LoVo (cell line): ENCODE measurements around the gene MLXIP.
"Not testable (repeated sequence)": the region's sequence is repeated elsewhere in the genome, so short reads cannot be mapped to it uniquely, and the experiment has no call there.

Source experiments
- DNase-seq: peaks from one replicate; pipeline ENCODE4 v3.0.0-alpha.2; 2016; ENCODE audit warnings: low spot score

Gene MLXIP

DNA sequence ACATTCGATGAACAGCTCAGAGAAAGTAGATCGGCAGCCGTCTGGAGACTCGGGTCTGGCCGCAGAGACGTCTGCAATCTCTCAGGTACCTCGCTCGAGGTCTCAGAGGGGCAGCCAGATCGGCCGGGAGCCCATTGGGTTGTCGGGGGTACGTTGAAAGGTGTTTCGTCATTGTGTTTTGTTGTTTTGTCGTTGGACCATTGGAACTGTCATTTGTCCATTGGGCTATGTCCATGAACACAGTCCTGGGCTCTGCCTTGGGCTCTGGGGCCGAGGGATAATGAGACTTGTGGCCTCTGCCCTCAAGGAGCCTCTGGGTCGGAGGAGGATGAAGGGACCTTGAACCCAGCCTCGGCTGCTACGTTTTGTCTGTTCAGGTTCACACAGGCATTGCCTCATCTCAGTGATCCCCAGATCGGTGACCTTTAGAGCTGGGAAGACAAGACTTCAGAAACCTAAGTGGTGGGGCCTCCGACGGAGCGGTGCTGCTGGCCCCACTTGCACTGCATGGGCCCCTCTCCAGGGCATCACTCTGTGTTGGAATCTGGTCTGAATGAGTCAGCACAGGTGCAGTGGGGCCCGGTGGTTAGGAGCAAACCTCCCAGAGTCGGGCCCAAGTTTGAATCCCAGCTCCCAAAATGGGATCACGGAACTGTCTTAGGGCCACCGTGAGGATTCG lies 23.6 kb upstream of the MLXIP start:
- no peak for DNase-seq

DNA sequence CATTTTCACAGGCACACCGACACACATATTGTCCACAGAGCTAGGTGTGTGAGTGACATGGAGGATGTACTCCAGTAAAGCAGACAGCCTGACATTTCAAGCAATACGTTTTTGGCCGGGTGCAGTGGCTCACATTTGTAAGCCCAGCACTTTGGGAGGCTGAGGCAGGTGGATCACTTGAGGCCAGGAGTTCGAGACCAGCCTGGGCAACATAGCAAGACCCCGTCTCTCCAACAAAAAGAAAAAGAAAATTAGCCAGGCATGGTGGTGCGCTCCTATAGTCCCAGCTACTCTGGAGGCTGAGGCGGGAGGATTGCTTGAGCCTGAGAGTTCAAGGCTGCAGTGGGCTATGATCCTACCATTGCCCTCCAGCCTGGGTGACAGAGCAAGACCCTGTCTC lies 22.1 kb upstream of the MLXIP start:
- not testable (repeated sequence) for DNase-seq

DNA sequence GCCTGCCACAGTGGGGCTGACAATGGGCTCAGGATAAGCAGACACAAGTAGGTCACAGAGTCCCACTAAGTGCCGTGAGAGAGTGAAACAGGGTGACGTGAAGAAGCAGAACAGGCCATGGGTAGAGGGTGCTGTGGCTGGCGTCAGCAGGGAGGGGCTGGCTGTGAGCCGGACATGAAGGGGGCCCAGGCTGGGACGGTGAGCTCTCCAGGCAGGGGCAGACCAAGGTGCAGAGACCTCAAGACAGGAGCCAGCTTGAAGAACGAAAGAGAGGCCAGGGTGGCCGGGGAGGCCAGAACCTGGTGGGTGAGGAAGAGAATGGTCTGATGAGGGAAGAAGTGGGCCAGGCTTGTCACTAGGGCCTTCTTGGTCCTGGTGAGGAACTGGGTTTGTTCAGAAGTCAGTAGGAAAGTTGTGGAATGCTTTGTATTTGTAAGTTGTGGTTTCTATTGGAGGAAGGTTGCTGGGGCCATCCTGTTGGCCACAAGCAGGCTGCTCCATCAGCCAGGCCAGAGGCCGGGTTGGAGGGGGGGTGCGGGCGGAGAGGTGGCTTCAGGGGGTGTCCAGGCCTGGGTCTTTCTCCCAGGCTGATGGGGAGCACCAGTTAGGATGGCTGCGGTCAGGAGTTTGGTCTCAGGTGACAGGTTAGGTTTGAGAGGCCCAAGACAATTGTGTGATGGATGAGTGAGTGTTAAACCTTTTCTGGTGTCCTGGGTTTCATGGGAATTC lies 21.4 kb upstream of the MLXIP start:
- no peak for DNase-seq

DNA sequence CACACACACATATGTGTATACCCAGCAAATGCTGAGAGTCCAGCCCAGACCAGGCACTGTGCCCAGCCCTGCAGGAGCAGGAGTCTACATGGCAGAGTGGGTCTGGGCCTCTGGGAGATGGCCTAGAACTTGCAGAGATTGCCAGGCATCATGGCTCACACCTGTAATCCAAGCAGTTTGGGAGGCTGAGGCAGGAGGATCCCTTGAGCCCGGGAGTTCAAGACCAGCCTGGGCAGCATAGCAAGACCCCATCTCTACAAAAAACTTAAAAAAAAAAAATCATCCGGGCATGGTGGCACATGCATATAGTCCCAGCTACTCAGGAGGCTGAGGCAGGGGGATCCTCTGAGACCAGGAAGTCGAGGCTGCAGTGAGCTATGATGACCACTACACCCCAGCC lies 20.8 kb upstream of the MLXIP start:
- DNase-seq, result no peak

DNA sequence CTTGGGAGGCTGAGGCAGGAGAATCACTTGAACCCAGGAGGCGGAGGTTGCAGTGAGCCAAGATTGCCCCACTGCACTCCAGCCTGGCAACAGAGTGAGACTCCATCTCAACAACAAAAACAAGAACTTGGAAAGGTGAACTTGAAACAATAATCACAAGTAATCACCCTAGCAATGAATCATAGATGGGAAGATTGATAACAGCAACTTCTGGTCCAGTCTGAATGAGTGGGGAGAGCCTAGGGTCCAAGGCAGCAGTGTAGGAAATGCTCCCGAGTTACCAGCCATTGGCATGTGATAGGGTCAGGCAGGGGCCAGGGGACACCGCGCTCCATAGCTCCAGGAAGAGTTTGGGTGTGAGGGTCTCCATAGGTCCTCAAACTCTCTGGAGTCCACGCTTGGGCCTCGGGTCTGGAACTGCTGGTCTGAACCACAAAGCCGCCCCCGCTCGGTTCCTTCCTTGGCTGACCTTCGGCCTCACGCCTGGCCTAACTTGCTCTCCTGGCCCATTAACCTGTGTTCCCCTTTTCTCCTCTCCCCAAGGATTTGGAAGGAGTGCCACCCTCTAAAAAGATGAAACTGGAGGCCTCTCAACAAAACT lies 19.9 kb upstream of the MLXIP start:
- DNase-seq, result no peak

DNA sequence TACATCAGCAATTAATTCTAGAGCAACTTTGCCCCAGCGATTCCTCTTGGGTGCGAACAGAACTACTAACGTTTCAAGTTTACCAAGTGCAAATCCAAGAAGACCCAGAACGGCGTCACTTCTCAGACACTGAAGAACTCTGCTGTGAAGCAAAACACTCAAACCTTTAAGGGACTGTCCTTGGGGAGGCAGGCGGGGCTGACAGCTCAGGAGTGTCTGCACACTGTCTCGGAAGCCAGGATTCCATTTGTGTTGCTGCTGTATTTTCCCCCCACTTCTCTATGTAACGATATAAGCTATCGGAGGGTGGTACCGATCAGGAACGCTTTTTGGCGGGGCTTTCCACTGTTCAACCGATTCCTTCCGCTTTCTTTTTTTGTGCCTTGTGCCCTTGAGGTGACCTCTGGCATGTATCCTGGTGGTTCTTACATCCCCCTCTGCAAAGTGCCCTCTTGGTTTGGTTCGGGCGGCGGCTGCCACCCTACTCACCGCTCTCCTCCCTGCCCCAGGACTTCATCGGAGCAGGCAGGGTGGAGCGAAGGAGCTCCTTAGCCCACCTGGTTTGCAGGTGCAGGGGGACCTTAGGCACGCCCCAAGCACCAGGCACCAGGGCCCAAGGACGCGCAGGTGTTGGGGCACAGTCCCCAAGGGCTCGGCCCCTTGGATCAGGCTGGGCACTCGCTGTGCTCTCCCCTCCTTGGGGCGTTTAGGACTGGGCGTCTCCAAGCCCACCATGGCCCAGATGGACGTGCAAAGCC lies 19.2 kb upstream of the MLXIP start:
- no peak for DNase-seq

DNA sequence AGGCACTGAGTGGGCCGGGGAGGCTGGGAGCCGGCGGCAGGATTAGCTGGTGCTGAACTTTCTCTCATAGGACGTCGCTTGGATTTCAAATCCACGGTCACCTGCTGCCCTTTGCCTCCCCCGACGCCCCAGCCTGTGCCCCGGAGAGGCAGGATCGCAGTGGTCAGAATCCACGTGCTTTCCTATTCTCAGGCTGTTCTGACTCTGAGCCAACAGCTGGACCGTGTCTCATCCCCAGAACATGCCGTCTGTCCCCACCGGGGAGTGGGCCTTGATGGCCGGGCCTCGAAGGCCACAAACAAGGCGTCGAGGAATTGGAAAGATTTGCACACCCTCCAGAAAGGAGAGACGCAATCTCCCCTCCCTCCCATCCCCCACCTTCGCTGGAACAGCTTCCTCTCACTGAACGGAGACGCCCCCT lies 18.5 kb upstream of the MLXIP start:
- DNase-seq, result no peak

DNA sequence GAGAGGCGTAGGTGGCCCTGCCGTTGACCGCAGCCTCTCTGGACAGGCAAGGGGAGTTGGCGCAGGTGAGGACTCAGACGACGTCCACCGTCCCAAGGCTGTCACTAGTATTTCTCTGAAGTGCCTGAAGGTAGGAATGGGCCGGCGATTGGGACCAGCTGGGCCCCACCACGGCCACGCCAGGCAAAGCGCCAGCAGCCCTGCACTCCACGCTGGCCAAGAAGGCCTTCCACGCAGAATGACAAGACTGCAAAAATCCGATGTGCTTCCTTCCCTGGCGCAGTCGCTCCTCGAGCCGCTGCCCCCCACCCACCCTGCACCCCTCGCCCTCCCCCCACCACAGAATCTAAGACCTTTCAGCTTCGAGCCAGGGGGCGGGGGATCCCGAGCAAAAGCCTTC lies 17.3 kb upstream of the MLXIP start:
- no peak for DNase-seq

DNA sequence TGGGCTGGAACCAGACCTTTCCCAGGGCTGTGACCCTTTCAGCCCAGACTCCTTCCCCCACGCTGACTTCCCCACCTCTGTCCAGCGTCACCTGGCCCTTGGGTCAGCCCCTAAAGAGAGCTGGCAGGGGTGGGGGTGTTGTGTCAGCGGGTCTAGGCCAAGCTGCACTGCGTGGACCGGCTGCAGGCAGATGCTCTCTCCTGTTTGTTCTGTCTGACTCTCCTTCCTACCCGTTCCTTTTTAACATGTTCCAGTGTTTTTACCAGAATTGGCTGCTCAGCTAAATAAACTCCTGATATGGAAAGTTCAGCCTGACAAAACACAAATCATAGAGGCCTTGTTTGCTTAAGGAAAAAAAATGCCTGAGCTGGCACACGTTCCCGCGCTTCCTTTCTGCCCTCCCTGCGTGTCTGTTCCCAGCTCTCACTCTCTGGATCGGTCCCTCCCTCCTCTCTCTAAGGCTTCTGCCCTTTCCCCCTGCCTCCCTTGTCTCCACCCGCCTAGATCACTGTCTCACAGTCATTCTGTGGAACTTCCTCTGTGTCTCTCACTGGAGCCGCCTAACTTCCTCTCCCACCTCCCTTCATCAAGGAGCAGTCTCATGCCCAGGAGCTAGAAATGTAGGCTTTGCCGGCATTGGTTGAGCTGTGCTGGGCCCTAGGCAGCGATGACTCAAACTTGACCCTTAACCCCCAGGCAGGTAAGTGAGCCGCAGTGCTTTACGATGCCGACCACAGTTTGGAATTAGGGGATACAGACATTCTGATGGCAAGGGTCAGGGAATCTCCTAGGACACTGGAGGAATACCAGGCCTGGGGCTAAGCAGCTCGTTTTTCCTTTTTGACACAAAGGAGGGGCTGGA lies 15.5 kb upstream of the MLXIP start:
- peak; percentile 74 for DNase-seq

DNA sequence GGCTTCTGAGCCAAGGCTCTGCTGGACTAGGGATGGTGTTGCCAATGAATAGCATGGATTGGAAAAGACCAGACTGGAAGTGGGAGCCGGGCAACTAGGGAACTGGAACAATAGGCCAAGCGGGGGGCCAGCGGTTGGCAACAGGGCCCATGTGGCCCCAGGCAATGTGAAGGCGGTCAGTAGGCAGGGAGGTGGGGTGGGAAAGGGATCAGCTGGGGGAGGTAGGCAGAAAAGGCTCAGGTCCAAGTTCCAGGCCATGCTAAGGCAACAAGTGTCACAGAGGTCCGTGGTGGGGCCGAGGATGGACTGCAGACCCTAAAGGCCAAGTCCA lies 14.9 kb upstream of the MLXIP start:
- no peak for DNase-seq

DNA sequence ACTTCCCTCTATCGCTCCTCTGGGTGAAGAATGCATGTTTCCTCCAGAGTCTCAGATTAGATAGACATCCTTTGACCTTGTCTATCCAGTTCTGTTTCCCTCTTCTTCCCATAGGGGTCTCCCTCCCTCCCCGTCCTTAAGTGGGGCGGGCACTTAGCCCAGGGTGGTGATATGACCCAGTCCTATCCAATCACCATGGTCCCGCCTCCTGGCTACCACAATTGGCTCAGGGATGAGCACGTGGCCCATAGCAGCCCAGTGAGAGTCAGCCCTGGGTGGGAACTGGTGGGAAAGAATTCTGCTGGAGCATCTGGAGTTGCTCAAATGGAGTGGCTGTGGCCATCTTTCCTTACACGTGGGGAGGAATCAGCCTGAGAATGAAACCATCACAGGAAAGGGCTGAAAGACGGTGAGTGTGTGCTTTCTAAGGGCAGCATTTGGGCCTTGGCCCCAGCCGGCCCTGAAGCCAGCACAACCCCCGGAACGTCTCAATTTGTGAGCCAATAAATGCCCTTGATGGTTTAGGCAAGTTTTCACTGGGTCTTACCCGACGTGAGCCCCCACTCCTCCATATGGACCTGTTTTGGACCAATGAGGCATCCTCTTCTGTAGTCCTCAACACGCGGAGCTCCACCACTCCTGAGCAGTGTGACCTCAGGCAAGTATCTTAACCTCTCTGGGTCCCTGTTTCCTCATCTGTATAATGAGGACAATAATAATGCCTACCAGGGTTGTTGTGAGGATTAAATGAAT lies 14.4 kb upstream of the MLXIP start:
- peak; percentile 90 for DNase-seq

DNA sequence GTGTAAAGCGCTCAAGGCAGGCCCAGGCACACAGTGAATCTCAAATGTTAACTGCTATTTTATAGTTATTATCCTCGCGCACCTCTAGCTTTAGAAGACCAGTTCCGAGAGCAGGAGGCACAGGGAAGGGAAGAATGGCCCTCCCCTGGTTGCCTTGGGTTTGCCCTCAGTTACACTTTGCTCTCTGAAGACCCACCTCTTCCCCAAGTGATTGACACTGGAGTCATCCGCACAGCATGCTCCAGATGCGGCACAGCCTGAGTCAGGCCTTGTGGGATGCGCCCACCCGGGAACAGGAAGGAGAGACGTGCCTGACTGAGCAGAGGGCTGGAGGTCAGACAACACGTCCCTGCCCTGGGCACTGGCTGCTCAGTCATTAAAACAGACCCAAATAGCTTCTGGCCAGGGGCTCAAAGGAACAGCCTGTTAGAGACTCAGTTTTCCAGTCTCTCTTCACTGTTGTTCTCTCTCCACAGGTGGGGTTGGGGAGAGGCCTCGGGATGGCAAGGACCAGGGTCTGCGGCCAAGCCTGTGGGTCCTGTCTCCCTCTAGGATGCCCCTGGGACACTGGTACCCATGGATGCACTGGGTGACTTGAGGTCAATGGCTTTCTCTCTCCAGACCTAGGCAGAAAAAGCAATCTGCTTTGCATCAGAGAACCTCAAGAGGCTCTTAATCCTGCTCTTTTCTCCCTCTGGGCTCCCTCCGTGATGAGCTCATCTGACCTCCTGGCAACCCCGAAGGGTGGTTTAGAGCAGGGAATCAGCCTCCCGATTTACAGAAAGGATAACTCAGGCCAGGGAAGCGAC lies 13.6 kb upstream of the MLXIP start:
- DNase-seq, result peak; percentile 74

DNA sequence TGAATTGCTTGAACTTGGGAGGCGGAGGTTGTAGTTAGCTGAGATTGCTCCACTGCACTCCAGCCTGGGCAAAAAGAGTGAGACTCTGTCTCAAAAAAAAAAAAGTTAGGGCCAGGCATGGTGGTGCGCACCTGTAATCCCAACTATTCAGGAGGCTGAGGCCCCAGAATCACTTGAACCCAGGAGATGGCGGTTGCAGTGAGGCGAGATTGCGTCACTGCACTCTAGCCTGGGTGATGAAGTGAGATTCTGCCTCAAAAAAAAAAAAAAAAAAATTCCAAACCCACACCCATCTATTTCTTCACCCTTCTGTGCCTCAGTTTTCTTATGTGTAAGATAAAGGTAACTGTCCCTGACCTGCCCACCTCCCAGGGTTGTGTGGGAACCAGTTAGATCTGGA lies 11.0 kb upstream of the MLXIP start:
- DNase-seq, result no peak

DNA sequence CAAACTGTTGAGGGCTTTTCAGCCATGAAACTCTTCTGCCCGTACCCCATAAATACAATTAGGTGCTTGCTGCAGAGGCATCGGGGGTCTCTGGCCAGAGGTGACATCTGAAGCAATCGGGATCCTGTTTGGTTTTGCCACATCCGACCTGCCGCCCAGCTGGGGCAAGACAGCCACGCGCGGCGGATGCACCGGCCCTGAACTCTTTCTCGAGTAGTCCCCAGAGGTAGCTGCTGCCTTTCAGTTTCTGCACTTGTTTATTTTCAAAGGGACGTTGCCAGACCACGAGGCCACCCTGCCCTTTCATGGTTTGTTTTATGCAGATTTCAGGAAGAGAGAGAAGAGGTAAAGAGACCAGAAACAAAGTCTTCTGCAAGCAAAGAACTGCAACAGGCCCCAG lies 10.6 kb upstream of the MLXIP start:
- no peak for DNase-seq

DNA sequence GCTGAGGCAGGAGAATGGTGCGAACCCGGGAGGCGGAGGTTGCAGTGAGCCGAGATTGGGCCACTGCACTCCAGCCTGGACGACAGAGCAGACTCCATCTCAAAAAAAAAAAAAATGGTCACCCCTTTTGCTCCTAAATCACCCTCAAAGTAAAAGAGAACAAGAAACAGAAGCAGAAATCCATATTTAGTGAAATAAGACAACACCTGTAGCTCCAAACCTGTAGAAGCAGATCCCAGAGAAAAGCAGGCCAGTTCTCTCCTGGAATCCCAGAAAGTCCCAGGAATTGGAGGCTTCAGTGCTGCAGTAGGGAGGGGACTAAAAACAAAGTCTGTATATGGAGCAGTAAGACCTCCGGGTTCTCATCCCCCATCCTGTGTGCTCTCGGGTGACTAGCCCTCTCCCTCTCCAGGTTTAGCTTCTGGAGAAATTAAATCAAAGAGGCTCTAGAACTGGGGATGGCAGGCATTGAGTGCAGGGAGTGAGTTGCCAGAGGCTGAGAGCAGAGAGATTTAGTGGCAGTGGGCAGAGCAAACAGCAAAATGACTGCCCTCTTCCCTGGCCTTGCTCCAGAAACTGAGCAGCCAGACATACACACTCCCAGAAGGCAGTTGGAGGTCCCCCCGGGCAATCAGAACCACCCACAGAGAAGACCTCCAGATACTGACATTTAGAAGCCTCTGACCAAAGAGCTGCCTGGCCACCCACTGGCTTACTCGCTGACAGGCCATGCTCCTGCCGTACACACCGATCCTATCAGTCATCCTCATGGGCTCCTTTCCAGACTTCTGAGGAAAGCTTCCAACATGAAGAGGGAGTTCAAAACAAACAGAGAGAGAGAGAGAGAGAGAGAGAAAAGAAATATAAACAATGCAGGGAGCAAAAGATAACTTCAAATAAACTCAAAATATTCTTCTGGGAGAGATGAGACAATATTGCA lies 6.3 kb upstream of the MLXIP start:
- DNase-seq, result peak; percentile 32

DNA sequence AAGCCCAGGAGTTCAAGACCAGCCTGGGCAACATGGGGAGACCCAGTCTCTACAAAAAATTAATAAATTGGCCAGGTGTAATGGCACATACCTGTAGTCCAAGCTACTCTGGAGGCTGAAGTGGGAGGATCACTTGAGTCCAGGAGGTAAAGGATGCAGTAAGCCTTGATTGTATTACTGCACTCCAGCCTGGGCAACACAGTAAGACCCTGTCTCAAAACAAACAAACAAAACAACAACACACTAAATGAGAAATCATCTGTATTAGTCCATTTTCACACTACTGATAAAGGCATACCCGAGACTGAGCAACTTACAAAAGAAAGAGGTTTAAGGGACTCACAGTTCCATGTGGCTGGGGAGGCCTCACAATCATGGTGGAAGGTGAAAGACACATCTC lies 4.7 kb upstream of the MLXIP start:
- DNase-seq, result no peak

DNA sequence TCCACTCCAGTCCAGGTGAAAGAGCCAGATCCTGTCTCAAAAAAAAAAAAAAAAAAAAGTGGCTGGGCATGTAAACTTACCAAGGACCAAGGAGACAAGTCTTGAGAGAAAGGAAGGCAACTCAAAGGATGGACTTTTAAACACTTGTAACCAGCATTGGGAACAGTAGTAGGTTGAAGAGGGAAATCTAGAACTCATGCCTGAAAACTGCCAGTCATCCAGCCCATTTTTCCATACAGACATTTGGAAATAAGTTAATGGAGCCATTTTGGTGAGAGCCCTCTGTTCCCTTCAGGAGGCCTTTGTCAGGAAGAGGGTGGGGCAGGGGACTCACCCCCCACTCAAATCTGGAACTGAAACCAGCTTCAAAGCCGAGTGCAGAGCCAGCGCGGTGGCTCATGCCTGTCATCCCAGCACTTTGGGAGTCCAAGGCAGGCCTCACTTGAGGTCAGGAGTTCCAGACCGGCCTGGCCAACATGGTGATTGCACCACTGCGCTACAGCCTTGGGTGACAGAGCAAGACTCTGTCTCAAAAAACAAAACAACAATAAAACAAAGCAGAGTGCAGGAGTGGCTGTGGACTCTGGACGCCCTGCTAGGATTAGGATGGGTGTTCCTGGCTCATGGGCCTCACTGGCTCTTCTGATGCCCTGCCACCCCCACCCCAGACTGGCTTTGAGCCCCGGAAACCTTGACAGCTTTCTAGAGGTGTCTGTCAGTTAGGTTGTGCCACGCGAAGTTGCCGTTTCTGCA lies 1.6 kb upstream of the MLXIP start:
- DNase-seq, result no peak

DNA sequence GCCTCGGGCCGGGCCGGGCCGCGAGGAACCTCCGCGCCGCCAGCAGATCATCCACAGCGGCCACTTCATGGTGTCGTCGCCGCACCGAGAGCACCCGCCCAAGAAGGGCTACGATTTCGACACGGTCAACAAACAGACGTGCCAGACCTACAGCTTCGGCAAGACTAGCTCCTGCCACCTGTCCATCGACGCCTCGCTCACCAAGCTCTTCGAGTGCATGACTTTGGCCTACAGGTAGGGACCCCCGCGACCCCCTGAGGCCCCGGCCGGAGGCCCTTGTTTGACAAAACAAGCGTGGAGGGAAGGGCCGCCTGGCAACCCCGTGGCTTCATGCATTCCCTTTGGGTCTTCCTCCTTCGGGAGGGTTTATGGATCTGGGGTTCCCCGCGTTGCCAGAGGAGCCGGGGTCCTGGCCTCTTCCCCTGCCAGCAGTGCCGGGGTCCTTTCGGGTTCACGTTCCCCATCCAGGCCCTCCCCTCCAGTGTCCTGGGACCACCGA lies 526 bp downstream of the MLXIP start:
- no peak for DNase-seq
